RWPE1 (cell line): ENCODE data around the gene KRTAP26-1.

ENCODE experiments used
- CTCF ChIA-PET: fragments of 350-600 bp; sonication (Branson Sonifier 250); formaldehyde crosslinking; extraction: SDS; loops from one replicate; lab custom pipeline; 2021; lab: Yijun Ruan, JAX
- POLR2A ChIA-PET: fragments of 400-600 bp; formaldehyde crosslinking; extraction: SDS; loops from one replicate; lab custom pipeline; 2020; ENCODE audit warnings: antibody characterized with exemption; ENCODE audit not compliant: low non-redundant PET; lab: Yijun Ruan, JAX
- DNase-seq: peaks from one replicate; pipeline ENCODE4 v3.0.0; 2012; ENCODE audit warnings: low spot score
- H3K27ac ChIP-seq: fragments of 450-650 bp; 2 replicates; pipeline ENCODE4 v1.5.1; 2017
- CTCF ChIP-seq: fragments of 450-650 bp; conservative IDR thresholded peaks from 2 replicates; pipeline ENCODE4 v1.5.1; 2017; ENCODE audit warnings: low read depth, mild to moderate bottlenecking

KRTAP26-1 gene

GRCh38 chr21:30320215-30320614 lies at the start of gene KRTAP26-1:
TSS of gene KRTAP26-1 (minus strand) at chr21:30320315. CDS start at chr21:30320035, 280 bp downstream.
- ChIA-PET CTCF (interaction anchor here (0.6 kb wide), 1 partner anchor 109 kb away, joined by 3 read pairs; no protein-coding TSS in a partner anchor), POLR2A (no interaction called here)
- H3K27ac ChIP-seq: no peak within 1 kb of the TSS
- no peak for DNase-seq
- no peak for TF ChIP-seq CTCF

- no peak for DNase-seq
- POLR2A ChIA-PET: no interaction called here
- no peak overlapping the region for H3K27ac ChIP-seq
- no peak for TF ChIP-seq CTCF
- CTCF ChIA-PET: no interaction called here
Measured at GRCh38 chr21:30355906-30356305, 35.8 kb upstream of the KRTAP26-1 start.

- no peak for DNase-seq
- ChIA-PET POLR2A (no interaction called here), CTCF (no interaction called here)
- H3K27ac ChIP-seq: no peak overlapping the region
- TF ChIP-seq CTCF: no peak
Measured at GRCh38 chr21:30354308-30355005, 34.3 kb upstream of the KRTAP26-1 start.

GRCh38 chr21:30351534-30351933 lies 31.4 kb upstream of the KRTAP26-1 start:
- CTCF ChIA-PET: no interaction called here
- DNase-seq: no peak
- no peak for TF ChIP-seq CTCF
- H3K27ac ChIP-seq: no peak overlapping the region
- POLR2A ChIA-PET: no interaction called here

GRCh38 chr21:30349572-30349971 lies 29.5 kb upstream of the KRTAP26-1 start:
- POLR2A ChIA-PET: no interaction called here
- TF ChIP-seq CTCF: no peak
- peak; percentile 8 for DNase-seq
- CTCF ChIA-PET: interaction anchor here (0.7 to 0.9 kb wide), 2 partner anchors 10 to 84 kb away, joined by 3 to 4 read pairs; no protein-coding TSS in a partner anchor
- H3K27ac ChIP-seq: no peak overlapping the region

GRCh38 chr21:30348506-30348905 lies 28.4 kb upstream of the KRTAP26-1 start, which contains the start of gene KRTAP23-1:
TSS of gene KRTAP23-1 (minus strand) at chr21:30348606. CDS start at chr21:30348606, 0 bp downstream.
- no peak for DNase-seq
- H3K27ac ChIP-seq: no peak within 1 kb of the TSS
- ChIA-PET POLR2A (no interaction called here), CTCF (no interaction called here)
- TF ChIP-seq CTCF: no peak
